Measurements from ENCODE around the gene TOX2.

- TF ChIP-seq ZNF384 (IDR thresholded peaks at IDR 0.05) (no peak), NFRKB (IDR thresholded peaks at IDR 0.05) (no peak), ELF4 (IDR thresholded peaks at IDR 0.05) (no peak), BHLHE40 (IDR thresholded peaks at IDR 0.05; ENCODE audit: borderline replicate concordance) (no peak), CTBP1 (IDR thresholded peaks at IDR 0.05; ENCODE audit: borderline replicate concordance) (no peak), TARDBP (IDR thresholded peaks at IDR 0.05) (no peak), FOXK2 (IDR thresholded peaks at IDR 0.05) (no peak)
Observed at GRCh38 chr20:43947316-43947710, 32.7 kb downstream of the TOX2 start.
